Right renal pelvis (tissue), 4 donors: ENCODE measurements around the gene RAB3D. TPM values are rescaled to one million over a fixed set of nuclear protein-coding genes. Genes with fewer than 3 reads are reported as not detected.
"Not testable (repeated sequence)": the region's sequence is repeated elsewhere in the genome, so short reads cannot be mapped to it uniquely, and the experiment has no call there.

Experiments
- DNase-seq, 4 donors: peaks; one replicate each; pipeline ENCODE4 v3.0.0-alpha.2; 2013; ENCODE audit warnings: low read depth in 4 of 4, low spot score in 3 of 4, missing footprints in 1 of 4
- polyA plus RNA-seq, 4 donors: library from polyadenylated mRNA; unstranded; fragments of 120-200 nt; gene quantifications; one replicate each; pipeline ENCODE4 v1.2.1, GENCODE V29; 2013; ENCODE audit not compliant: insufficient read length in 4 of 4

RAB3D gene
- polyA plus RNA-seq, 4 donors = 16.5 to 17.7 (median 17.4) TPM

DNA sequence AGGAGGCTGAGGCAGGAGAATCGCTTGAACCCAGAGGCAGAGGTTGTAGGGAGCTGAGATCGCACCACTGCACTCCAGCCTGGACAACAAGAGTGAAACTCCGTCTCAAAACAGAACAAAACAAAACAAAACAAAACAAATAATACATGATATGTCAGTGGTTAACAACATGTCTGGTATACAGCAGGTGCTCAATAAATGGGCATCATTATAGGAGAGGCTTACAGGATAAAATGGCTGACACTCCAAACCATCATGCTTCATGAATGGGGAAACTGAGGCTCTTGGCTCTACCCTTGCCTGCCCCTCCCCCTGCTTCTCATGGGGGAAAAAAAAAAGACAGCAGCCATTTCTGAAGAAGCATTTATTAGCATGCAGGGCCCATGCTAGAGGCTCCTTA lies 3.0 kb upstream of the RAB3D start:
- DNase-seq = no peak

DNA sequence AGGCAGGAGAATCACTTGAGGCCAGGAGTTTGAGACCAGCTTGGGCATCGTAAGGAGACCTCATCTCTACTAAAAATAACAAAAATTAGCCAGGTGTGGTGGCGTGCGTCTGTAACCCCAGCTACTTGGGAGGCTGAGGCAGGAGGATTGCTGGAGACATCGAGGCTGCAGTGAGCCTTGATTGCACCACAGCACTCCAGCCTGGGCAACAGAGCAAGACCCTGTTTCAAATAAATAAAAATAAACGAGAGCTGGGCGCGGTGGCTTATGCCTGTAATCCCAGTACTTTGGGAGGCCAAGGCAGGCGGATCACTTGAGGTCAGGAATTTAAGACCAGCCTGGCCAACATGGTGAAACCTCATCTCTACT lies 626 bp upstream of the RAB3D start:
- DNase-seq = not testable (repeated sequence)

DNA sequence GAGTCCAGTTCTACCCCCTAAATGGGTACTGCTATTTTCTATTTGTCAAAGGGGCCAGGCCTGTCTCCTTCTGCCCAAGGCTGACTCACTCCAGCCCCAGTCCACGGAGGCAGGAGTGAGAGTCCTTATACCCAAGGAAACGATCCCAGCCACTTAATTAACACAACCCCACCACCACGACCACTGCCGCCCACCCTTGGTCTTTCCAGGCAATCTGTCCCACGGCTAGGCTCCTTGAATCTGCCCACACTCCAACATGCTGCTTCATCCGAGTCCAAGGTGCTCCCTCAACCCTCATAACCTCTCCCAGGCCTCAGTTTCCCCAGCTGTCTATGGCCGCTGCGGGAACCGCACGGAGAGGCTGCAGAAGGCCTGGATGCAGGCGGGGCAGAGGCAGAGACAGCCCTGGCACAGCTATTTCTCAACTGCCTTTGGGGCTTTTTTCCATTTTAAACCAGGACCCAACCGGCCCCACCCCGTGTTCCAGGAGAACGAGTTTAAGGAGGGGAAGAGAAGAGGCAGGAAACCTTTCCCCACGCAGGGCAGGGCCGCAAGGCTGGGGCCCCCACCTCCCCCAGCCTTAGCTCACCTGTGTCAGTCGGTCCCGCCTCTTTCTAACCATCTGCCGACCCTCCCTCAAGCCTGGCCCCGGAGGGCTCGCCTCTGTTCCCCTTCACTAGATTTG lies 746 bp downstream of the RAB3D start:
- no peak for DNase-seq

DNA sequence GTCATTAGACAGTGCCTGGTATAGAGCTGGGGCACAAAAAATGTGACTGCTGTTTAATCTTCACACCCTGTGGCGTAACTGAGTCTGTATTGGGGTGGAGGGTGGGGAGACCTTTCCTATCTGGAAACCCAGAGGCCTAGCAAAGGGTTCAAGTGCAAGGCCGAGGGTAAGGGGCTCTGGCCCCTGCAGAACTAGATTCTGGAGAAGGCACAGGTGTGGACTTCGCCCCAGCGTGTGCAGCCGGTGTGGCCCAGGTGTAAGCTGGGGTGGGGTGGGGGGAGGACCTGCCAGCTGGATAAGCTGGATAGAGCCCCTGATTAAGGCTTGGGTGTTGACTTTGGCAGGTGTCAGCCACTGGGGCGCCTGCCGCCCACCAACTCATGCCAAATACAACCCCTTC lies 1.3 kb downstream of the RAB3D start:
- no peak for DNase-seq

DNA sequence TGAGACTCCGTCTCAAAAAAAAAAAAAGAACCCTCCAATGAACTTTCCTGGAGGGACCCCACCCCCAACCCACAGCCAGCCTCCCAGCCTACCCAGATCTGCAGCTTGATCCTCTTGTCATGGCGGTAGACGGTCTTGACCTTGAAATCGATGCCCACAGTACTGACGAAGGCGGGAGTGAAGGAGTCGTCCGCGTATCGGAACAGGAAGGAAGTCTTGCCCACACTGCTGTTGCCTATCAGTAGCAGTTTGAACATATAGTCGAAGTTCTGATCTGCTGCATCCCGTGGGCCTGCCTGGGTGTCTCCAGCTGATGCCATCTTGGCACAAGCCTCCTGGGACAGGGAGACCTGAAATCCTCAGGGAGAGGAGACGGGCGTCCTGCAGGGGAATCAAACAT lies 2.4 kb downstream of the RAB3D start:
- no peak for DNase-seq

DNA sequence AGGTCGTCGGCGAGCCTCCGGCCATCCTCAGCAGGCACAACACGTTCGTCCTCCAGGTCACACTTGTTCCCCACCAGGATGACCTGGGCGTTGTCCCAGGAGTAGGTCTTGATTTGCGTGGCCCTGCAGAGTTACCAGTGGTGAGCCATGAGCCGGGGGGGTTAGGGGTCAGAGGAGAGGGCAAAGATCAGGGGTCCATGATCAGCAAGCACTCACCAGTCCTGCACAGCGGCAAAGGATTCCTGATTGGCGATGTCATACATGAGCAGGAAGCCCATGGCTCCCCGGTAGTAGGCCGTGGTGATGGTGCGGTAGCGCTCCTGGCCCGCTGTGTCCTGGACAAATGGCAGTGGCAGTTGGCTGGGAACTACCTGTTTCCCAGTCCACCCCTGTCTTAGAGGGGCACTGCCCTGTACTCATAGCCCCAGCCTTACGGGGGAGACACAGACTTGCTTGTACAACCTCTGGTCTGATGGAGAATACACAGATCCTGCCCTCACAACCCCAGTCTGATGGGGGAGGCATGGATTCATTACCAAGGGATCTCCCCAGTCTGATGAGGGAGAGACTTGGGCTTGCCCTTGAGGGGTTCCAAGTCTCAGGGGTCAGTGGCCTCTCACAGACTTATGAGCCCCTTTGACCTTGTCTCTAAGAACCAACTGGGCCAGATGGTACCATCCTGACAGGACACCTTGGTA lies 3.9 kb downstream of the RAB3D start:
- no peak for DNase-seq

DNA sequence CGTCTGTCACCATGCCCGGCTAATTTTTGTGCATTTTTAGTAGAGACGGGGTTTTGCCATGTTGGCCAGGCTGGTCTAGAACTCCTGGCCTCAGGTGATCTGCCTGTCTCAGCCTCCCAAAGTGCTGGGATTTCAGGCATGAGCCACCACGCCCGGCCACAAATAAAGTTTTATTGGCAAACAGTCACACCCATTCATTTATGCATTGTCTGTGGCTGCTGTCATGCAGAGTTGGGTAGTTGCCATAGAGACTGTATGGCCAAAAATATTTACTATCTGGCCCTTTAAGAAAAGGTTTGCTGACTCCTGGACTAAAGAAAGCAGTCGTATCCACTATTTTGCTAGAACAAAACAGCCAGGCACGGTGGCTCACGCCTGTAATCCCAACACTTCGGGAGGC lies 5.6 kb downstream of the RAB3D start:
- DNase-seq = not testable (repeated sequence)

DNA sequence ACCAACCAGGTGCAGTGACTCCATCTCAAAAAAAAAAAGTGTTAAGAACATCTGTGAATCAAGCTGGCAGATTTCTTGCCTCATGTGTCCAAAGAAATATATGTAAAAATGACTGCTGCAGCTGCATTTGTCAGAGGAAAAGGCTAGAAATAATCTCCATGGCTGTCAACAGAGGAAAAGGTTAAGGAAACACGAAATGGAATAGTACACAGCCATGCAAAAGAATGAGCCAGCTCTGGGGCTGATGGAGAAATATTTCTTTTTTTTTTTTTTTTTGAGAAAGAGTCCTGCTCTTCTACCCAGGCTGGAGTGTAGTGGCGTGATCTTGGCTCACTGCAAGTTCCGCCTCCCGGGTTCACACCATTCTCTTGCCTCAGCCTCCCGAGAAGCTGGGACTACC lies 6.6 kb downstream of the RAB3D start:
- DNase-seq = no peak

DNA sequence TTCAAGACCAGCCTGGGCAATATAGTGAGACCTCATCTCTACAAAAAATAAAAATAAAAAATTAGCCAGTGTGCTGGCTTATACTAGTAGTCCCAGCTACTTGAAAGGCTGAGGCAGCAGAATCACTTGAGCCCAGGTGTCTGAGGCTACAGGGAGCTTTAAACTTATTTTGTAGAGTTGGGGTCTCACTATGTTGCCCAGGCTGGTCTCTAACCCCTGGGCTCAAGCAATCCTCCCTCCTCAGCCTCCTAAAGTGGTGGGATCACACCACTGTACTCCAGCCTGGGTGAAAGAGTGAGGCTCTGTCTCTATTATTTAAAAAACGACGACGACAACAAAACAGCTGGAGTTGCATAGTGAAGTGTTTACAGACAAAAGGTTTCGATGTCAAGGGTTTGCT lies 8.0 kb downstream of the RAB3D start:
- DNase-seq = no peak

DNA sequence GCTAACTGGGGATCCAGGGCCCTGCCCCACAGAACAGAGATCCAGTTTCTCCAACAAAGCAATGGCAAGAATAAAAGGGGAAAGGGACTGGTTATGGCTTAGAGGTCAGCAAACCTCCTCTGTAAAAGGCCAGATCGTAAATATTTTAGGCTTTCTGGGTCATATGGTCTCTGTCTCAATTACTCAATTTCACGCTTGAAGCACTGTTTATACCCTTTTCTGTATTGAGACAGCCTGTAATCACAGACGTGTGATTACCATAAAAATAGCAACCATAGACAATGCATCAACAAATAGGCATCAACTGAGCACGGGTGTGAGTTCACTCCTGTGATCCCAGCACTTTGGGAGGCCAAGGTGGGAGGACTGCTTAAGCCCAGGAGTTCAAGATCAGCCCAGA lies 9.3 kb downstream of the RAB3D start:
- DNase-seq = no peak

DNA sequence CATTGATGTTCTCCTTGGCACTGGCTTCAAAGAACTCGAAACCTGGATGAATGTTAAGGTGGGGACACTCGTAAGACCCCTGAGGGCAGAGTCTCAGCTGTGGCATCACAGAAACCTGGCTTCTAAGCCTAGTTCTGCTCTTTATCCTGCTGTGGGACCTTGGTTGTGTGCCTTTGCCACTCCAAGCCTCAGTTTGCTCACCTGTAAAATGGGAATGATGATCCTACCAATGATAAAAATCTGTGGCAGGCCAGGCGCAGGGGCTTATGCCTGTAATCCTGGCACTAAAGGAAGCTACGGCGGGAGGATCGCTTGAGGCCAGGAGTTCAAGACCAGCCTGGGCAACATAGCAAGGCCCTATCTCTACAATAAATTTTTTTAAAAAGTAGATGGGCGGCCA lies 13.9 kb downstream of the RAB3D start:
- DNase-seq = no peak

DNA sequence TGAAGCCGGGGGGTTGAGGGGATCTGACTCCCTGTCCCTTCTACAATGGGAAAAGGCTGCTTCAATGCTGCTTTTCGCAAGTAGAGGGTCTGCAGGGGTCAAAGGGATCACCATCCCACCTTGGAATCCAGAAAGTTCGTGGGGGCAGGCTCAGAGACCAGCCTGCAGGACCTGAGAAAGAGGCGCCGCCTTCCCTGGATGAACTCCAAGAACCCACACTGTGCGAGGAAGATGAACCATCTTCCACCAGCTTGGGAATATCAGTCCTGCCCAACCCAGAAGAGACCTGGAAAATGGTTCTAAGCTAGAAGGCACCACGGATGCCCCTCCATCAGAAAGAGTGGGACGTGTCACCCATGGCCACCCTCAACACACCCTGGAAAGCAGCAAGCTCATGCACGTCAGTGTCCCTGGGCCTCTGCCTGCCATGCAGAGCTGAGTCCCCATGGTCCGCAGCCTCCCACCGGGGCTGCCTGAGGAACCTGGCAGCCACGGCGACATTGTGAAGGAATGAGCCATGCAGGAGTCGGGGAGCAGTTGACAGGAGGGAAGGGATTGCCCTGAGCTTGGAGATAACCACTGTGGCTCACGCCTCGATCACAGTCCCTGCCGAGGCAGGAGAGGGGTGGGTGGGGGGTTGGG lies 14.6 kb downstream of the RAB3D start:
- no peak for DNase-seq

DNA sequence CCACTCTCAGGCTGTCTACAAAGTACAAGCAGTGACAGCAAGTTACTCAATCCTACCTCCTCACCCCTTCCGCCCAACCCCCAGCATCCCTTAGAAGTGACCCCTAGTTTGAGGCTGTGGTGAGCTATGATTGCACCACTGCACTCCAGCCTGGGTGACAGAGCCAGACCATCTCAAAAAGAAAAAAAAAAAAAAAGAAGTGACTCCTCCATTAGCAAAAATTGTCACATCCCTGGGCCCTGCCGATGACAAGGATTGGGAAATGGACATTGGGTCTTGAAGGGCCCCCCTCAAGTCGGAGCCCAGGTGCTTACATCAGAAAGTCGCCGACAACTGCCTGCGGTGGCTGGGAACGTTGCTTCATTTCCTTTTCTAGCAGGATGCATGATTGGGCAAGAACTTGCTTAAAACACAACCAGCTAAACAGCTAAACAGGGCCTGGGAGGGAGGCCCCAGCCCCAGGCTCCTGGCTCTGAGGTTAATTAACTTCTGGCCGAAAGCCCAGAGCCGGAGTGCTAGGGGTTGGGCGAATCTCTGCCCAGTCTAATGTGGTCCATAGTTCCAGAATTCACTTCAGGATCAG lies 15.3 kb downstream of the RAB3D start:
- DNase-seq = peak; percentile 43 to 72 (median 66)

DNA sequence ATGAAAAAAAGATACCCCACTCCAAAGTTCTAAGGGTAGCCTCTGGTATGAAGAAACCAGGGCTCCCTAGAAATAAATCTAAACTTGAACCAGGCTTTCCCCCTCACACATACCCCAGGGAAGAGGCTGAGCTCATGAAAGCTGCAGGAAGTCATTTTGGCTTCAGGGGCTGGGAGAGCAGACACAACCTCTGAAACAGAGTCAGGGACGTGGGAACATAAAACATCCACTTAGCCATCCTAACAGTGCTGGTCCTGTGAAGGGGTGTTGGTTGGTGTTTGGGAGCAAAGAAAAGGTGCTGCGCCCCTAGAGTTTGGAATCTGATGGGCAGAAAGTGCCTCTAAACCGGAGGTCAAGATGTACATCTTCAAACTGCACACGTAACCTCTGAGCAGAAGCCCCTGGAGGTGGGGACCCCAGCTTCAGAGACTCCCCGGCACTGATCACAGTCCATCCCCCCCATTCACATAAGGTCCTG lies 15.8 kb downstream of the RAB3D start:
- no peak for DNase-seq

DNA sequence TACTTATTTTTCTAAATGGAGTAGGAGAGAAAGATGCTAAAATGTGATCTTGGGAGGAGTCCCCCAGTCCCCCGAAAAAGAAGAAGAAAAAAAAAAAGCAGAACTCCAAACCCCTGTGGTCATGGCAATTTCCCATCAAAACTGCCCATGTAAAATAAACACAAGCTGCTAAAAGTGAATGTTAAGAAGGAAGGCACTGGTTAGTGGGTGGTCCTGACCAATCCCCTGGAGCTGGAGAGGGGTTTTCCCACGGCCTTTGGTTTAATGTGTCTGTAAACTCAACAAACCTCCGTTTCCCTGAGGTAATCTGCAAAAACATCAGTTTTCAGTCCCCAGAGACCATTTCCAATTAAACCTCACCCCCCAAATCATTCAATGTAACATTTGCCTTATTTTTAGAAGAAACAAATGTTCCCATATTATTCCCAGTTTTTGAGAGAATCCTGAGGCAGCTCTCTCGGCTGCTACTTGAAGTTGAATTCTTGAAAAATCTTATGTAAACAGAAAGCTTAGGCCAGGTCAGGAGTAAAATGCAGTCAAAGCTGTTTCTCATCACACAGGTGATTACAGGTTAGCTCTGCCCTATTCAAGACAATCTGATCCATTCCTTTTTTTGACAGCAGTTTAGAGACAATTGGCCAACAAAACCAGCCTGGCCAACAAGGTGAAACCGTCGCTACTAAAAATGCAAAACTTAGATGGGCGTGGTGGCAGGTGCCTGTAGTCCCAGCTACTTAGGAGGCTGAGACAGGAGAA lies 17.0 kb downstream of the RAB3D start:
- no peak for DNase-seq

DNA sequence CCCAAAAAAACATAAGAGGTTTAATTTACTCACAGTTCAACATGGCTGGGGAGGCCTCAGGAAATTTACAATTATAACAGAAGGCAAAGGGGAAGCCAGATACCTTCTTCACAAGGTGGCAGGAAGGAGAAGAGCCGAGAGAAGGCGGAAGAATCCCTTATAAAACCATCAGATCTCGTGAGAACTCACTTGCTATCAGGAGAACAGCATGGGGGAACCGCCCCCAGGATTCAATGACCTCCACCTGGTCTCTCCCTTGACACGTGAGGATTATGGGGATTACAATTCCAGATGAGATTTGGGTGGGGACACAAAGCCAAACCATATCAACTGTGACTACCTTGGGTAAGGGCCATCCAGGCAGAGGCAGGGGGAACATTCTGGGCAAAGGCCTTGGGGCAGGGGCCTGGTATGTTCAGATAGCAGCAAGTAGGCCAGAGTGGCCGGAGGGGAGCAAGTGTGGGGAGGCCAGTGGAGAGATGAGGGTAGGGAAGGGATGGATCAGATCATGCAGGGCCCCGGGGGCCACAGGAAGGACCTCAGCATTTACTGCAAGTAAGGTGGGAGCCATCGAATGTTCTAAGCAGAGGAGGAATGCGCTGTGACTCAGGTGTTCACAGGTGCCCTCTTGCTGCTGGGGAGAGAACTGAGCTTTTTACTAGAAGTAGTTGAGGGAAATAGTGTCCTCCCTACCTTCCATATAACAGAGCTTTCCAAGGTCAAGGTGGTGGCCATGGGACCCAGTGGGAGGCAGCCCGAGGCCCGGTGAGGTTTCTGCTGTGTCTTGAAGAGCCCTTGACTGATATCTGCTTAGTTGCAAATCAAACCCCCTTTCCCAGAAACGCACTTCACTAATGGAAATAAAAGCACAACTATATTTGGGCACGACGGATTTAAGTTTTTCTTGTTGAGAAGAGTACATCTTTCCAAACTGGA lies 18.0 kb downstream of the RAB3D start:
- DNase-seq = no peak

DNA sequence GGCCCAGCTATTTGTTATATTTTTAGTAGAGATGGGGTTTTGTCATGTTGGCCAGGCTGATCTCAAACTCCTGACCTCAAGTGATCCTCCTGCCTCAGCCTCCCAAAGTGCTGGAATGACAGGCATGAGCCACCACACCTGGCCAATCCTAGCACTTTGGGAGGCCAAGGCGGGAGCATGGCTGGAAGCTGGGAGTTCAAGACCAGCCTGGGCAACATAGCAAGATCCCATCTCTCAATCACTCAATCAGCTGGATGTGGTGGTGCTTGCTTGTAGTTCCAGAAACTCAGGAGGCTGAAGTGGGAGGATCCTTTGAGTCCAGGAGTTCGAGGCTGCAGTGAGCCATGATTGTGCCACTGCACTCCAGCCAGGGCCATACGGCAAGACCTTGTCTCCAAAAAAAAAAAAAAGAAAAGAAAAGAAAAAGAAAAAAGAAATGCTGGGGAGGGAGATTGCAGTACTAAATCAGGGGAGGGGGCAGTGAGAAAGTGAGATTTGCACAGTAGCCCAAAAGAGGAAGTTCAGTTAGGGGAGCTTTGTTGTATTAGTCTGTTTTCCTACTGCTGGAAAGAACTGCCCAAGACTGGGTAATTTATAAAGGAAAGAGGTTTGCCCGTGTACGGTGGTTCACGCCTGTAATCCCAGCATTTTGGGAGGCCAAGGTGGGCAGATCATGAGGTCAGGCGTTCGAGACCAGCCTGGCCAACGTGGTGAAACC lies 19.0 kb downstream of the RAB3D start:
- DNase-seq = not testable (repeated sequence)

DNA sequence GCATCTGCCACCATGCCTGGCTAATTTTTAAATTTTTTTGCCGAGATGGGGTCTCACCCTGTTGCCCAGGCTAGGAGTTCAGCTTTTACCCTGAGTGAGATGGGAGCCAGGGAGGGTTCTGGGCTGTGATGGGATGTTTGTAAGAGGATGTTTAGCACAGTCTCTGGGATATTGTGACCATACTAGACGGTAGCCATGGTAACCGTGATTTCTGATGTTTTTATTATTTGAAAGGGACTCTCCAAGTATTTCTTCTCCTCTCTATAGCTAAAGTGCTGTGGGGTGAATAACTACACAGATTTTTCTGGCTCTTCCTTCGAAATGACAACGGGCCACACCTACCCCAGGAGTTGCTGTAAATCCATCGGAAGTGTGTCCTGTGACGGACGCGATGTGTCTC lies 33.1 kb downstream of the RAB3D start:
- no peak for DNase-seq

DNA sequence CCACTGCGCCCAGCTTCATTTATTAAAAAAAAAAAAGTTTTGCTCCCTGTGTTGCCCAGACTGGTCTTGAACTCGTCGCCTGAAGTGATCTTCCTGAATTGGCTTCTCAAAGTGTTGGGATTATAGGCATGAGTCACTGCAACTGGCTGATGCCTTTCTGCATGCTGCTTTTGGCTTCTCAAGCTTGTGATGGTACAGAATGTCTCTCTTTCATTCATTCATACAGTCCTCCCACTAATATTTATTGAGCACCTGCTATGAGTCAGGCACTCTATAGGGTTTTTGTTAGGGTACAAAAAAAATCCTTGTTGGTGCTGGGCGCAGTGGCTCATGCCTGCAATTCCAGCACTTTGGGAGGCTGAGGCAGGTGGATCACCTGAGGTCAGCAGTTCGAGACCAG lies 34.5 kb downstream of the RAB3D start:
- no peak for DNase-seq
